EL (cell line): ENCODE measurements around the gene B3GAT3.
"Not testable (repeated sequence)": the region's sequence is repeated elsewhere in the genome, so short reads cannot be mapped to it uniquely, and the experiment has no call there.

Experiments used
- DNase-seq: peaks from one replicate; pipeline ENCODE4 v3.0.0-alpha.2; 2016

The B3GAT3 gene

DNA sequence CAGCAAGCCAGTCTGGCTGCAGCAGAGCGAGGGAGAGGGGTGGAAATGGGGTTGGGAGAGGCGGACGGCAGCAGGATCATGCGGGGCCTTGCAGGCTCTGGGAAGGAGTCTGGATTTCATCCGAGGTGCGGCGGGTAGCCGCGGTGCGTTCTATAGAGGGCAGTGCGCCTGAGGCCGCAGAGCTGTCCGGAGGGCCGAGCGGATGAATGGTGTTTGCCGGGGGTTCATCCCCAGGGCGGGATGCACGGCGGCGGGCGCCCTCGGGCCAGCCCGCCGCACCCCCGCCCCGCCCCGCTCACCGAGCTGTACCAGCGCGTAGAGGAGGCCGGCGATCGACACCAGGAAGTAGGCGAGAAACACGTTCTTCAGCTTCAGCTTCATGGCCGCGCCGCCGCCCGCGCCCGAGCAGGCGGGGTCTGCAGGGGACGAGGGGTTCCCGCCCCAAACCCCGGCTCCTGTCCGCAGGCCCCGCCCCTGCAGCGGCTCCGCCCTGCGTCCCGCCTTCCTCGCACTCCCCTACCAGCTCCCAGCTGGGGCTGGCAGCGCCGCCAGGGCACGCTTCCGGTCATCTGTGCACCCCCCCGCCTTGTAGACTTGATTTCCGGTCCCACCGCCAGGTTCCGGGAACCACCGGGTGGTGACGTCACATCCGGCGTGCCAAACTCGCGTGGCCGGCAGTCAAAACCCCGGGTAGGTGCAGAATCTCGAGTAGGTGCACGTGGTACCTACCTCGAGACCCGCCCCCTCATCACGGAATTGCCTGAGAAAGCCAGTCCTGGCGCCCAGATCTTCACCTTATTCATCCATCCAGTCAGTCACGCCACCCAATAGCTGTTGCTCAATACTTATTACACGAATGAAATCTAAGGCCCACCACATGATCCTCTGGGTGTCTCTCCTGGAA is at the start of gene B3GAT3:
Gene B3GAT3, minus strand, starts transcription at position 420 of the 904 bp plus-strand sequence. Its CDS starts 39 bp downstream, at position 381.
- DNase-seq, result peak; percentile 99

DNA sequence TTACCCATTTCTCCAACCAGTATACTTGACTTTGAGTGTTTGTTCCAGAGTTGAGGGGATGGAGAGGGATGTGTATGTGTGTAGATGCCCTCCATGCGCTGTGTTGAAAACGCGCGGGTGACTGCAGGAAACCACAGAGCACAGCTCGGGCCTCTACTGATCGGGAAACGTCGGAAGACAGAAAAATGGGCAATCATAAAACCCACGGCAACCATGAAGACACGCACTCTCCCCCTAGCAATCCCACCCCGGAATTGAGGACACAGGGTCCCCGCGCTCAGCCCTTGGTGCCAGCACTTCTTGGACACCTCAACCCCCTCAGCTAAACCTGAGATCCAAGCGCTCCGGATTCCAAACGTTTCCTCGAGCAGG is 49.4 kb upstream of the B3GAT3 start:
- DNase-seq, result no peak

DNA sequence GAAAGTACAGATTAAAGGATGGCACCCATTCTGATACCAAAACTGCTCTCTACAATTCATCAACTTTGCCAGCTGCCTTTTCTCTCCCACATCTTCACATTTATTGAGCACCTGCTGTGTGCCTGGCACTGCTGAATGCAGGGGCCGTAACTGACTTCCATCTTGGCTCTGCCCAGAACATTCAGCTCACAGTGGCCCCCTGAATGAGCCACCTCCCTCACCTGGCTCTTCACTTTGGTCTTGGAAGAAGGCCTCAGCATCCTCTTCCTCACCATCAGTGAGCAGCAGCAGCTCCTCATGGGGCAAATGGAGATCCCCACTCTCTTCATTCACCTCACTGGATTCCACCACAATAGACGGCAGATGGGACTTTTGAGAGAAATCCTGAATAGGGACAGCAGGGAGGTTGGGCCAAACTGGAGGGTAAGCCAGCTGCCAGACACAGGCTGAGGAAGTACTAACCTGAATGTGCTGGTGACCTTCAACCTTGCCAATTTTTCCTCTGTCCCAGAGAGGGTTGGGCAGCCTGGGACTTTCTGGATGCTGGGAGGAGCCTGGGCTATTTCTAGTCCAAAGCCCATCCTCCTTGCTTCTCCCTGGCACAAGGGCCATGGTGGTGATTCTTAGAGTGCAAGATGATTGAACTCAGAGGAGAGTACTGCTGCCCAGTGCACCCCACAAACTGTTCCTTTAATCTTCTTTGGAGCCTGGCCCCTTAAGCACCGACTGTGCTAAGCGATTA is 47.8 kb upstream of the B3GAT3 start:
- no peak for DNase-seq

DNA sequence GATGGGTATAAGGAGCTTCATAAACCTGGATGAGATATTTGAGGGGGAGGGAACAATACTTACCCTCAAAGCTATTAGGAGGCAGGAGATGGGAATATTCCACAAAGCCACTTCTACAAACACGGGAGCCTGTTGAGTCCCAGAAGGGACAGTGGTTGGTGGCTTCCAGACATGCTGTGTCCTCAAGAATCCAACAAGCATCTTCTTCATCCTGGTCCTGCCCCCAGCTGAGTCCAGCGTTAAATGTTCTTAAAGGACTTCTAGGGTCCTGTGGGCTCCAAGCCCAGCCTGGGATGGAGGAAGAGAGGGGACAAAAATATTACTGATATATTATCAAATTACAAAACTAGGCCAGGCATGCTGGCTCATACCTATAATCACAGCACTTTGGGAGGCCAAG is 45.7 kb upstream of the B3GAT3 start:
- no peak for DNase-seq

DNA sequence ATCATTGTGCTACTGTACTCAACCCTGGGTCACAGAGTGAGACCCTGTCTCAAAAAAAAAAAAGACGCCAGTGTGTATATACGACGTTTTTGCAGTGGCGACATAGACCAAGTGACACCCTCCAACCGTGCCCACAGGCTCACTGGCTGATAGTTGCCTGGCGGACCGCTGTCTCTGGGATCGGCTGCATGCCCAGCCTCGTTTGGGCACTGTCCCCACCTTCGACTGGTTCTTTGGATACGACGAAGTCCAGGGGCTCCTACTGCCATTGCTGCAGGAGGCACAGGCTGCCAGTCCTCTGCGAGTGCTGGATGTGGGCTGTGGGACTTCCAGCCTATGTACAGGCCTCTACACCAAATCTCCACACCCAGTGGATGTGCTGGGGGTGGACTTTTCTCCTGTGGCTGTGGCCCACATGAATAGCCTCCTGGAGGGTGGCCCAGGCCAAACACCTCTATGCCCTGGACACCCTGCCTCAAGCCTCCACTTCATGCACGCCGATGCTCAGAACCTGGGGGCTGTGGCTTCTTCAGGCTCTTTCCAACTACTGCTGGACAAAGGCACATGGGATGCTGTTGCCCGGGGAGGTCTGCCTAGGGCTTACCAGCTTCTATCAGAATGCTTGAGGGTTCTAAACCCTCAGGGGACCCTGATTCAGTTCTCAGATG is 44.6 kb upstream of the B3GAT3 start:
- no peak for DNase-seq

DNA sequence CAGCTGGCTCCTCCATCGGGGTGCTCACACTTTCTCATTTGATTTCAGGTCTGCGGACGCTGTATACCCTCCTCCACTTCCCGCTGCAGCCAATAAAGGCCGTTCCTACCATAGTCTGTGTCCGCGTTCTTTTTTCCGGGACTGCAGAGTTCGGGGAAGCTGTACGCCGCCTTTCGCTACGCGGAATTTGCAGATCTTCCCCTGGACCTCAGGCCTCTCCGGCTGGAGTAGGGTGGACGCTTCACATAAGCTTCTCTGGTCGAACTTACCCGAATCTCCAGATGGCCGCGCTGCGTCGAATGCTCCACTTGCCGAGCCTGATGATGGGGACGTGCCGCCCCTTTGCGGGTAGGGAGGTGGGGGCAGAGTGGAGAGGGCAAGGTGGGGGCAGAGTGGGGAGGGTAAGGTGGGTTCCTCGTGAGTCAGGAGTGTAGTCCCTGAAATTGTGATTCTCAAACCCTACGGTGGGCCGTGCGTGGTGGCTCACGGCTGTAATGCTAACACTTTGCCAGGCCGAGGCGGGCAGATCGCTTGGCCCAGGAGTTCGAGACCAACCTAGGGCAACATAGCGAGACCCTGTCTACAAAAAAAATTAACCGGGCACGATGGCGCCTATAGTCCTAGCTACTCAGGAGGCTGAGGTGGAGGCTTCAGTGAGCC is 43.9 kb upstream of the B3GAT3 start:
- DNase-seq, result no peak

DNA sequence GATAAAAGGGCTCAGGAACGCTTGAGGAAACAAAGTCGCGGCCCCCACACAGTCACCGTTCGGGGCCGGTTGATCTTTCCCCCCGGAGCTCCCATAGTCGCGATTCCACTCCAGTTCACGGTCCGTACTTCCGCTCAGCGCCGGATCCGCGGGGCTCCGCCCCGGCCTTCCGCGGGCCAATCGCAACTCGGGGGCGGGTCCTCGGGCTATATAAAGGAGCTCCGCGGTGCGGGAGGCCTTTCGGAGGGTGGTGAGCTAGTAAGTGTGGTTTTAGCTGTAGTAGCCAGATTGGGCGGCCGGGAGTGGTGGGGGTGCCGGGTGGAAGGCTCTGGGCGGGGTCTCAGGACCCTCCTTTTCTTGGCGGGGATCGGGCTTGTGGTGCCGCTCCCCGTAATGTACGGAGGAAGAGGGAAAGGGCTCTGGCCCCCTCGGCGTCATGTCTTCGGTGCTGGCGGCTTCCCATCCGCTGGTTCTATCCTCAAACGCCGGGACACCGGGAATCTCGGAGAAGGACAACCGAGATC is 43.4 kb upstream of the B3GAT3 start, which contains the start of the genes C11orf98 and CSKMT:
Gene C11orf98, minus strand, starts transcription at position 136 of the 524 bp plus-strand sequence. Its CDS starts 41 bp downstream, at position 95.
Gene CSKMT, plus strand, starts transcription at position 238 of the 524 bp plus-strand sequence. CDS start 568 bp downstream, outside the sequence.
- peak; percentile 94 for DNase-seq

DNA sequence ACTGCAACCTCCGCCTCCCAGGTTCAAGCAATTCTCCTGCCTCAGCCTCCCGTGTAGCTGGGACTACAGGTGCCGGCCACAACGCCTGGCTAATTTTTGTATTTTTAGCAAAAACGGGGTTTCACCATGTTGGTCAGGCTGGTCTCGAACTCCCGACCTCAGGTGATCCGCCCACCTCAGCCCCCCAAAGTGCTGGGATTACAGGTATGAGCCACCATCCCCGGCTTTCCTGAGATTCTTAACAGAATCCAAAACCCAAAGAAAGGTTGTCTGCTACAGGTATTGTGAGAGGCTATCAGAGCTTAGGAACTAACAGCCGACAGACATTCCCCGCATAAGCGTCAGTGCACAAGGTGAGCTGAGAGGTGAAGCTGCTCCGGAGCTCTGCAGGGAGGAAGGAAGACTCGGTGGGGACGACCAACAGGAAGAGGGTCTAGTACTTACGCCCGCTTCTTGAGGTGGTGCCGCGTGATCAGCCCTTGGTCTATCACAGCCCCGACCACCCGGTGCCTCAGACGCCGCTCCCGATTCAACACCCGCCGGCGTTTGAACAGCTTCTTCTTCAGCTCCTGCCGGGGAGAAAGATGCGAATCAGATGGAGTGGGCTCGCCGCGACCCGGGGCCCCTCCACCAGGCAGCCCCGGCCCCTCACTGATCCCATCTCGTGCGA is 42.8 kb upstream of the B3GAT3 start:
- peak; percentile 54 for DNase-seq

DNA sequence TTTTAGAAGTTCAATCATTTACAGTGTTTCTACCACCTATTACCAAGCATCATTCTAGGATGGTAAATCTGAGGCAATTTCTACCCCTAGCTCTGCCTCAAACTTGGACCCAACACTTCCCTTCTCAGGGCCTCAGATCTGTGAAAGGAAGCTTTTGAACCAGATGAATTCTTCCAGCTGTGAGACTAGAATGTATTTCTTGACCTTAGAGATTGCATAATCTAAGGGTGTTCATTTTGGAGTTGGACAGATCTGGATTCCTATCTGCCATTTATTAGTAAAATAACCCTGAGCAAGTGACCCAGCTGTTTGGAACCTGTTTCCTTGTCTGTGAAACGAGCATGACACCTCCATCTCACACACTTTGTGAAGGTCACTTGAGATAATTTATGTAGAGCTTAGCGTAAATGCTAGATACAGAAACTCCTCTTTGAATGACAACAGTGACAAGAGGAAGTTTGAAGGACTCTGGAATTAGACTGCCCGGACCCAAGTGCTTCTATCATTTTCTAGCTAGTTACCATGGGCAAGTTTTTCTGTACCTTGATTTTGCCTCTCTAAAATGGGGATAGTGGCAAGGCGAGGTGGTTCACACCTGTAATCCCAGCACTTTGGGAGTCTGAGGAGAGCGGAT is 35.1 kb upstream of the B3GAT3 start:
- DNase-seq, result no peak

DNA sequence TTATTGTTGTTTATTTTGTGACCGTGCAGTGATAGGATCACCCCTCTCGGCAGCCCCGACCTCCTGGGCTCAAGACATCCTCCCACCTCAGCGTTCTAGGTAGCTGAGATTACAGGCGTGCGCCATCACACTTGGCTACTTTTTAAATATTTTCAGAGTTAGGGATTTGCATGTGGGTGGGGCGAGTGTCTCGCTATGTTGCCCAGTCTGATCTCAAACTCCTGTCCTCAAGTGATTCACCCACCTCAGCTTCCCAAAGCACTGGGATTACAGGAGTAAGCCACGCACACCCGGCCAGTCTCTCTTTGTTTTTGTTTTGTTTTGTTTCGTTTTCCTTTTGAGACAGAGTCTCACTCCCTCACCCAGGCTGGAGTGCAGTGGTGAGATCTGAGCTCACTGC is 32.5 kb upstream of the B3GAT3 start:
- DNase-seq, result no peak

DNA sequence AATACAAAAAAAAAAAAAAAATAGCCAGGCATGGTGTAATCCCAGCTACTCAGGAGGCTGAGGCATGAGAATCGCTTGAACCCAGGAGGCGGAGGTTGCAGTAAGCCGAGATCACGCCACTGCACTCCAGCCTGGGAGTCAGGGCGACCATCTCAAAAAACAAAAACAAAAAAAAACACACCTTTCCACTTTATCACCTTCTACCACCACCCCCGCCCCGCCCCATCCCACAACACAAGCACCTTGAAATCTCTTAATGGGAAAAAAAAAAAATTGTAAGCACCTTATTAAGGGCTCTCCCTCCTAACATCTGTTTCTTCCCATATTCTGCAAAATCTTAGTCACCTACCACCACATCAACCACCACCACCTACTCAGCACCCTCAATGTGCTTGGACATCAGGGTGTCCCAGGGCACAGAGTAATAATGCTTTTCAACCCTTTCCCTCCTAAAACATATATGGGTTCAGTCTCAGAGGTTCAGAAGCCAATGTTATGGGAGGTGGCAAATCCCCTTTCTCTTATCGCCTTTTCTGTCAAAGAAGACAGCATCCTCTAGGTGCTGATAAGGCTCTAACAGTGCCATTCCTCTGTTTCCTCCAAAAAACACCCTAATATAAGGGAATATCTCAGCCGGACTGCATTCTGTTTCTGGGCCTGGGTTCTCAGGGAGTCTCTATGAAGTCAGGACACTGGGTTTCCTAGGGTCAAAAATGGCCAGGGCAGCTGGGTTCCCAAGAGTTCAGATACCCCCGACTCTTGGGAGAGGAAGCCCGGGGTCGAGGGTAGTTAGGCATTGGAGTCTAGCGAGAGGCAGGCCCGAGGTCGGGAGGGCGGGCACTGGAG is 30.6 kb upstream of the B3GAT3 start:
- no peak for DNase-seq

DNA sequence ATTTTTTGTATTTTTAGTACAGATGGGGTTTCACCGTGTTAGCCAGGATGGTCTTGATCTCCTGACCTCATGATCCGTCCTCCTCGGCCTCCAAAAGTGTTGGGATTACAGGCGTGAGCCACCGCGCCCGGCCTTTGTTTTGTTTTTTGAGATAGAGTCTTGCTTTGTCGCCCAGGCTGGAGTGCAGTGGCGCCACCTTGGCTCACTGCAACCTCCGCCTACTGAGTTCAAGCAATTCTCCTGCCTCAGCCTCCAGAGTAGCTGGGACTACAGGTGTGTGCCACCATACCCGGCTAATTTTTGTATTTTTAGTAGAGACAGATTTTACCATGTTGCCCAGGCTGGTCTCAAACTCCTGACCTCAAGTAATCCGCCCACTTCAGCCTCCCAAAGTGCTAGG is 28.5 kb upstream of the B3GAT3 start:
- DNase-seq, result not testable (repeated sequence)

DNA sequence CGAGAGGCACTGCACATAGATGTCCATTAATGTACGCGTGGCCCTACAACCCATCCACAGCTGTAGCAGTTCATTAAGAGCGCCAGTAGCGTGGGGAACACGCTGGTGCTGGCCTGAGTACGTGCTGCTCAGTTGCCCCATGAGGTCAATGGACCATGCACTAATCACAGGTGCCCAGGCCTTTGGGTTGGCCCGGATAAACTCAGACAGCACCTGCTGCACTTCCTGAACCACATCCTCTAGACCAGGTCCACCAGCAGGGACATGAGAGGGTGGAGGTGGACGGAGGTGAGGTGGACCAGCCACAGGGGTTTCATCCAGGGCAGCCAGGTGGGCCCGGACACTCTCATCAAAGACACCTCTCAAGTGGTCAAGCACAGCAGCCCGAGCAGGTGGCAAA is 27.7 kb upstream of the B3GAT3 start:
- DNase-seq, result no peak

DNA sequence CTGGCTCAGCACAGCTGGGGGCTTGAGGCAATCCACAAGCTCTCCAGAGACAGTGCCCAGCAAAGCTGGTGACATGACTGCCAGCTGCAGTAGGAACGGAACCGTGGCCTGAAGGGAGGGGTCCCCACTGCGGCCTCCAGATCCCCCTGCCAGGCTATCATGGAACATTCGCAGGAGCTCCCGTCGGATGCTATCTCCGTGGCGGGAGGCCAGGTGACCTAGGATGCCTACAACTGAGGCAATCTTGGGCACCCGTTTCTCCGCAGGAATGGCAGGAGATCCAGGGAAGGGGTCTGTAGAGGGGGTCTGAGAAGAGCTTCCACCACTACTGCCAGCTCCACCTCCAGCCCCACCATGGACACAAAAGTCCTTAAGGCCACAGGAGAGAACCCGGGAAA is 27.2 kb upstream of the B3GAT3 start:
- no peak for DNase-seq

DNA sequence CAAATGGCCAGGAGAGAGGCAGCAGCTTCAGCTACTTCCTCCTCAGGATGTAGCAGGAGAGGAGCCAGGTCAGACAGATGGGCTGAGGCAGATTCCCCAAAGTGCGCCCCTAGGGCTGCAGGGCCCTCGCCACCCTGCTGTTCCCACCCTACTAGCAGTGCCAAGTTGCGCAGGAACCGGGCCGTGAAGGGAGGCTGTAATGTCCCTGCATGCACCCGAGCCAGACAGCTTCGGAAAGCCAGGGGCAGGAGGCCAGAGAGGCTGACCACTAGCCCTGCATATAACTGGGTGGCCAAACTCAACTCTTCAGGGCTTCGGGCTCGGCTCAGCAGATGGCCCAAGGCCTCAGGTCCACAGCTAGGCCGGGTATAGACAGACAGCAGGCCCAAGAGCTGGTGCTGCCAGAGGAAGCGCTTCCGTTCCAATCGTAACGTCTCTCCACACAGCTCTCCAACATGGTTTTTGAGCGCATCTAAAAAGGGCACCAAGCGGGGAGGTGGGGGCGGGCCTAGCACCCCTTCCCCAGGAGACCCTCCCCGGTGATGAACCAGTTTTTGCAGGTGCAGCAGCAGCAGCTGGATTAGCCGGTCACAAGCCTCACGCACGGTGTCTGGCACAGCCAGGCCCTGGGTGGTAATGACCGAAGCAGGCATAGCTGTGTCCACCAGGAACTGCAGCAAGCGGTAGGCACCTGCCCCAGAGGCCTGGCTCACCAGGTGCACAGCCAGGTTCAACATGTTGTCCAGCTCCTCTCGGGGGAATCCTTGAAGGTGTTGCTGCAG is 26.6 kb upstream of the B3GAT3 start:
- DNase-seq, result no peak

DNA sequence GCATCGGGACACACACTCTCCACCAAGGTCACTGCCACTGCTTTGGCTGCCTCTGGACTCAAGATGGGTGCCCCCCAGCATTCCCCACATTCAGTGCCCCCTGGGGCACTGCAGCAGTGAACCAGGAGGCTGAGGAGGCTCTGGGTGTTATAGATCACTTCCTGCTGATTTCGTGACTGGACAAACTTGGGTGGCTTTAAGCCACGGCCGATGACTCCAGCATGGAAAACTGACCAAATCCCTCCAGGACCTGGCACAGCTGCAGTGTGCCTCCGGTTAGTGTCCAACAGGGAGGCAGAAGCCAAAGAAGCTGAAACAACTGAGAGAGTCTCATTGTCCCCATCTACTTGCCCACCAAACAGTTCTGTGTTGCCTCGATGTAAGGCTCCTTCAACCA is 25.8 kb upstream of the B3GAT3 start:
- no peak for DNase-seq

DNA sequence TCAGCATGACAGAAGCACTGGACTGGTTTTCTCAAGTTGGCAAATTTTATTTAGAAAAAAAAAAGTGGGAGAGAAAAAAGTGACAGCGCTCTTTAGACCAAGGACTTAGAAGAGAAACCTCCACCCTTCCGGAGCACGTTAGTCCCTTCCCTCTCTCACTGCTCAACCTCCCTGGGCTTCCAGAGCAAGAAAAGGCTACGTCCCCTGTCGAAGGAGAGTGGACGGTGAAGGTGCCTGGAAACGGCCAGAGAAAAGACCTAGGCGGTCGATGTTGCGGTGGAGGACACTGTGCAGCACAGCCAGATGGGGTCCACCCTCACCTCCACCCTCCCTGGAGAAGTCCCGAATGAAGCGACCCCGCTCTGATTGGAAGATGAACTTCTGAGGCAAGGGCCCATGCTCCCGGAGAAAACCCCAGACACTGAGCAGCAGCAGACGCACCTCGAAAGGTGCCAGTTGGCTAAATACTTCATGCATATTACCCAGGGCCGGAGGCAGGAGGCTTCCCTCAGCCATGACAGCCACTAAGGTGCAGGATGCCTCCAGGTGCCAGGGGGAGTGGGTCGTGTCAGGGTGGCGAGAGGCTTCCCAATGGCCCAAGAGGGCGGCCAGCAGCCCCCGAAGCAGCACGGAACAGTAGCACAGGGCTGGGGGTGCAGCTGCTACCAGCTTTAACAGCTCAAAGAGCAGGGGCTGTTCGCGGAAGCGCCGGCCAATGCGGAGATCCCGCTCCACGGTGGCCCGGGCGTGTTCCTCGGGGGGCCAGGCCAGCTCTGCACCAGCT is 25.2 kb upstream of the B3GAT3 start:
- DNase-seq, result no peak

DNA sequence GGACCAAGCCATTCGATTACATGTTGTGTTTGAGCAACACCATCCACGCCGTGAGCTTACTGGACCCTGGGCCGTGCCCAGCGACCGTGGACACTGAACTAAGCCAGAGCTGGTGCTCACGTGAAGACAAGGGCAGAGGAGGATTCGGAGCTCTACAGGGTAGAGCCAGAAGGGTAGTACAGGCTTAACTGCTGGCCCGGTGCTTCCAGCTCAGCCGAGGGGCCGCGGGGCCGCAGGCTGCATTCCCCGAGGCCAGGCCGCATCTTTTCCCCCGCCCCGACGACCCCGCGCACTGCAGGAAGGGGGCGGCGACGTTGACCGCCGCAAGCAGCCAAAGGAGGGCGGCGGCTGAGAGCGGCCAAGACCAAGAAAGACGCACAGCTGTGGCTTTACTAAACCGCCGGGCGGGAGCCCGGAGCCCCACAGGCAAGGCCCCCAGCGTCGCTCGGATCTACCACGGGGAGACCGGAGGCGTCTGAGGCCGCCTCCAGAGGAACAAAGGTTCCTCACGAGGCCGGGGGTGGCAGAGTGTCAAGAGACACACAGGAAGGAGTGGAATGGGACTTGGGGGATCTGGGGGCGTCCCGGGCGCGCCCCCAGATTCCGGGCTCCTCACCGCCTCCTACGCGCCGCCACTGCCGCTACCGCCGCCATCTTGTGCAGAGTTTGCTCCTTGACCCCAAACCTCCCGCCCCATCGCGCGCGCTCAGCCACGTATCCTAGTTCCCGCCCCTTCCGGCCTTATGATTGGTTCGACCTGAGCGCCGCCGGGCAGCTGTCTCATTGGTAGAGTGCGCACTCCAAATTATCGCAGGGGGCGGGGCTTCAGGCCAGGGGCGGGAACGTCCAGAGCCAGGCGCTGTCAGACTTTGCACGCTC is 24.4 kb upstream of the B3GAT3 start, which contains the start of gene GANAB:
Gene GANAB, minus strand, starts transcription at position 668 of the 879 bp plus-strand sequence. Its CDS starts 14 bp downstream, at position 654.
- peak; percentile 99 for DNase-seq
